Measurements from ENCODE around the gene COQ4. TPM values are rescaled to one million over a fixed set of nuclear protein-coding genes. Genes with fewer than 3 reads are reported as not detected.

COQ4 gene
- total and polyA plus RNA-seq, 2 experiments from 2014 or later, result 35.3 to 37.0 TPM

GRCh38 chr9:128324401-128324800 lies 1.8 kb downstream of the COQ4 start (continued):
- TF ChIP-seq ZNF114 (CRISPR knock-in tag; IDR thresholded peaks at IDR 0.05) (no peak), EZH2phosphoT487 (IDR thresholded peaks at IDR 0.05; ENCODE audit: unreplicated experiment) (no peak), ETS1 (IDR thresholded peaks at IDR 0.05) (no peak)

DNA sequence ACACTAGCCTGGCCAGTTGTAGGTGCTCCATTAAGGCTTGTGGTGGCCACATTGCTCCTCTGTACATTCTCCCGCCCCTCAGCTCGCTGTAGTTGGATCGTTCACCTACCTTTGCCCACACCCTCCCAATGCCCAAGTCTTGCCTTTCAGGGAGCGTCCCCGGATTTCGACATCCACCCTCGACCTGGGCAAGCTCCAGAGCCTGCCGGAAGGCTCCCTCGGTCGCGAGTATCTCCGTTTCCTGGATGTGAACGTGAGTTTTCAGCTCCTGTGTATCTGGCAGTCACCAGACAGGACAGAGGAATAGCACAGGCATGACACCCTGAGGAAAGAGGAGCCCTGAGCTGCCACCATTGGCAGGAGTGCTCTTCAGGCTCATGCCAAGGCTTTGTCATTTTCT lies 3.0 kb downstream of the COQ4 start:
- Histone ChIP-seq H3K79me2 (replicated peaks; ENCODE audit: insufficient read depth) (peaks cover 18% of the 10 kb centered on the region), H3K4me2 (no peak overlapping the region), H4K20me1 (replicated peaks; ENCODE audit: insufficient read depth) (no peaks in the 10 kb centered on the region; the same call in none of the 2 replicates), H3K27ac (ENCODE audit: low read depth) (no peak overlapping the region), H3K4me3 (no peak overlapping the region), H2AFZ (no peak overlapping the region), H3K4me1 (ENCODE audit: insufficient read depth) (peaks cover 7% of the 10 kb centered on the region), H3K36me3 (ENCODE audit: insufficient read depth) (peaks cover 6% of the 10 kb centered on the region; the same call in 1 of the 2 replicates), H3K9me2 (ENCODE audit: insufficient read depth) (no peaks in the 10 kb centered on the region), H3F3A (replicated peaks; ENCODE audit: low read depth) (peaks cover 5% of the 10 kb centered on the region; the same call in 1 of the 2 replicates), H3K27me3 (ENCODE audit: insufficient read depth) (no peaks in the 10 kb centered on the region)
- Mint-ChIP-seq H3K27ac (no peak overlapping the region), H3K36me3 (ENCODE audit: low read depth) (peaks cover 19% of the 10 kb centered on the region), H3K4me3 (no peak overlapping the region), H3K27me3 (ENCODE audit: insufficient read depth, low read depth, poor library complexity) (peaks cover 17% of the 10 kb centered on the region), H3K9me3 (no peaks in the 10 kb centered on the region), H3K4me1 (no peaks in the 10 kb centered on the region; the same call in 2 of the 3 replicates)
- ATAC-seq (no peak), DNase-seq (ENCODE audit: low spot score) (no peak)
- TF ChIP-seq EZH2 (IDR thresholded peaks at IDR 0.05; ENCODE audit: low read depth, unreplicated experiment) (no peak), NANOG (IDR thresholded peaks at IDR 0.05; ENCODE audit: borderline replicate concordance) (no peak), POLR2AphosphoS5 (IDR thresholded peaks at IDR 0.05; ENCODE audit: low read depth) (no peak), CREB1 (CRISPR knock-in tag; IDR thresholded peaks at IDR 0.05; ENCODE audit: low read depth) (no peak), ZNF114 (CRISPR knock-in tag; IDR thresholded peaks at IDR 0.05) (no peak), REST (IDR thresholded peaks at IDR 0.05; ENCODE audit: unreplicated experiment) (no peak), EZH2phosphoT487 (IDR thresholded peaks at IDR 0.05; ENCODE audit: unreplicated experiment) (no peak), CTCF (conservative IDR thresholded peaks at IDR 0.05; ENCODE audit: low read depth in 2 of 2) (no peak), STAT1 (IDR thresholded peaks at IDR 0.05; ENCODE audit: unreplicated experiment) (no peak), ZNF331 (CRISPR knock-in tag; IDR thresholded peaks at IDR 0.05; ENCODE audit: low read depth) (no peak), ZNF462 (CRISPR knock-in tag; IDR thresholded peaks at IDR 0.05) (no peak), JUNB (IDR thresholded peaks at IDR 0.05; ENCODE audit: unreplicated experiment) (no peak)
